Measurements from ENCODE around the gene VPS37B.
A peak's percentile ranks its signal among the peaks of the same experiment; 100 is the strongest.
"Not testable (repeated sequence)": the region's sequence is repeated elsewhere in the genome, so short reads cannot be mapped to it uniquely, and the experiment has no call there.

VPS37B gene

GRCh38 chr12:122880155-122880667 is 15.7 kb downstream of the VPS37B start:
- no peak for DNase-seq

- no peak for DNase-seq
These were observed 16.9 kb downstream of the VPS37B start for GRCh38 chr12:122878780-122879612.

GRCh38 chr12:122876731-122877130 is 19.2 kb downstream of the VPS37B start:
- no peak for DNase-seq

DNA sequence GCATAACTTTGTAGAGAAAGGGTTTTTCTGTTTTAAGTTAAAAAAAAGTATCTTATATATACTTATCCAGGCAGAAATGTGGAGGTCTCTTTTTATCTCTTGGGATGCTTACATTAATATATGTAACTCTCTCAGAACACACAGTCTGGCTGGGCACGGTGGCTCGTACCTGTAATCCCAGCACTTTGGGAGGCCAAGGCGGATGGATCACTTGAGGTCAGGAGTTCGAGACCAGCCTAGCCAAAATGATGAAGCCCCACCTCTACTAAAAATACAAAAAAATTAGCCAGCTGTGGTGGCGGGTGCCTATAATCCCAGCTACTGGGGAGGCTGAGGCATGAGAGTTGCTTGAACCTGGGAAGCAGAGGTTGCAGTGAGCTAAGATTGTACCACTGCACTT is 19.6 kb downstream of the VPS37B start:
- DNase-seq, result not testable (repeated sequence)

GRCh38 chr12:122875590-122876220 is 20.2 kb downstream of the VPS37B start:
- DNase-seq, result no peak

- DNase-seq, result no peak
These were observed 21.8 kb downstream of the VPS37B start for GRCh38 chr12:122874081-122874480.

GRCh38 chr12:122873540-122873939 is 22.4 kb downstream of the VPS37B start:
- no peak for DNase-seq

GRCh38 chr12:122872815-122873361 is 23.0 kb downstream of the VPS37B start:
- no peak for DNase-seq

DNA sequence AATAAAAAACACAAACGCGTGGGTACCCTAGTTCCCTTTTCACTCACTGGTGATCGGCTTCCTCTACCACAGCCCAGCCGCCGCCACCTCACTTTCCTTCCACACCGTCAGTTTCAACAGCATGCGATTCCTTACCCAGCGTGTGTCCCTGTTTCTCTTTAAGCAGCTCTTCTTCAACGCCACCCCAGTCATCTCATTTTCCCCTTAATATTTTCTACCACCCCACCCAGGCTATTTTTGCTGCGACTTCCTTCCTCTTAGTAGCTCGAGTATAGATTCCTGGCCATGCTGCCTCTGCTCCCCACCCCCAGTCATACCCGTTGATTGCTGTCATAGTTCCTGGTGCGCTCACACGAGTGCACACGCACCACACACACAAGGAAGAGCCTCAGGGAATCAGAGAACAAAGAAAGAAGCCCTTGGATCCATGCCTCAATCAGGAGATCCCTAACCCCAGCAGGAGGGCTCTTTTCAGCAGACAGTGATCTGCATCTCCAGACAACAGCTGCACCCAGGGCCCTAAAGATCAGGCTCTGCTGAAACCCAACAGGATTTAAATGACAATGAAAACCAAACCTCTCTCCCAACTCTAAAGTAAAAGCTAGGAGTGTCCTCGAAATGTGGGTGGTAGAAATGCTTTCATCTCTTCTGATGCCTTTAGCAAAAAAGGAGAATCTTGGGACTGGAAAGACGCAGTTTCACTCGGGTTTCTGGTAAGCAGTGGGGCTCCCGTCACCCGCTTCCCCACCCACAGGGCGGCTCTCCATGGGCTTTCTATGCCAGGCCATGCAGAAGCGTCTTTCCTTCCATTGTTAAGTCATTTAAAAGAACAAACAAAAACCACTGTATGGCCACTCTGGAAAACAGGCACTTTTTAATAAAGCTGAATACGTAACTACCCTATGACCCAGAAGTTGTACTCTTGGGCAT is 23.8 kb downstream of the VPS37B start:
- DNase-seq, result peak; percentile 42

GRCh38 chr12:122870867-122871664 is 24.9 kb downstream of the VPS37B start:
- DNase-seq, result no peak

DNA sequence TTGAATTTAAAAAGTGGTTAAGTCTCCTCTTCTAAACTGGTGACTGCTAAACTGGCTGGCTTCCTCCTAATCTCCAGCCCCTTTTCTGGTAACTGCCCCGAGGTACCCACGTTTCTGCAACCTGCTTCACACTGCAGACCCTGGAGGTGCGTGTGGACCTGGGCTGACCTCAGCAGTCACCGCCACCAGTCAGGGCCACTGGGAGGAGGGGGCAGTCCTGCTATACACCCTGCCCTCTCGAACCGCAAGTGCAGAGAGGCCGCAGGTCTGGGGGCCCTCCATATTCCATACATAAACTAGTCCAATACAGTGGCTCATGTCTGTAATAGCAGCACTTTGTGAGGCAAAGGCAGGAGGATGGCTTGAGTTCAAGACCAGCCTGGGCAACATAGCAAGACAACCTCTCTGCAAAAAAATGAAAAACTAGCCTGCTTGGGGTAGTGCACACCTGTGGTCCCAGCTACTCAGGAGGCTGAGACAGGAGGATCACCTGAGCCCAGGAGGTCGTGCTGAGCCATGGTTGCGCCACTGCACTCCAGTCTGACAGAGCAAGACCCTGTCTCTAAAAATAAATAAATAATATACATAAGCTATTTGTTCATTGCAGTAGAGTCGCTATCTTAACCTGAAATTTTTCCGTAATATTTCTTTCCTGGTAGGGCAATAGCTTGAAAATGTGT is 25.6 kb downstream of the VPS37B start:
- DNase-seq, result no peak

- no peak for DNase-seq
These were observed 26.5 kb downstream of the VPS37B start for GRCh38 chr12:122869207-122869973.

GRCh38 chr12:122868471-122869177 is 27.3 kb downstream of the VPS37B start:
- DNase-seq, result no peak

- no peak for DNase-seq
These were observed 28.0 kb downstream of the VPS37B start for GRCh38 chr12:122867691-122868461.

DNA sequence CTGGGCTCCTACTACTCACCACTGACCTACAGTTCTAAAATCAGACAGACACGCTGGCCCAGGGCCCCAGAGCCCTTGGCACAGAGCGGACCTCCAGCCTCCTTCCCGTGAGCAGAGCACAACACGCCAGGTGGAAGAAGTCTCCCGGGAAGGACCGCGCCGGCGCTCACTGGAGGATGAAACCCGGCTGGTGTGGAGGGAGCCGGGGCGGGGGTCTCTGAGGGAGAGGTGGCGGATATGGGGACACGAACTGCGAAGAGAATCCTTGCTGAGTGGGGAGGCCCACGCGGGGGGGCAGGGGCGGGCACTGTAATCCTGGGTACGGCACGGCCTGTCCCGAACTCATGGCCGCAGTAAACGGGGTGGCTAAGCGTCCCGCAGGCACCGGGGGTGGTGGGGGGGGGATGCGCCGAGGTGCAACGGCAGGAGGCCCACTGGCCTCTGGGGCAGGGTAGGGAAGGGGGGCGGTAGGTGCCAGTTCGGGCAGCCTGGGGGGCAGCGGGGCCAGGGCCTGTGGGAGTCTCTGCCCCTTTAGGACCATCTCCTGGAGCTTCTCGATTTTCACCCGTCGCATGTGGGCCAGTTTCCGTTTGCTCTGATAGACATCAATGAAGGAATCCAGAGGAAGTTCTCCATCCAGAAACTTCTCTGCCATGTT is 28.8 kb downstream of the VPS37B start:
- DNase-seq, result no peak

- no peak for DNase-seq
These were observed 29.5 kb downstream of the VPS37B start for GRCh38 chr12:122866379-122866778.

DNA sequence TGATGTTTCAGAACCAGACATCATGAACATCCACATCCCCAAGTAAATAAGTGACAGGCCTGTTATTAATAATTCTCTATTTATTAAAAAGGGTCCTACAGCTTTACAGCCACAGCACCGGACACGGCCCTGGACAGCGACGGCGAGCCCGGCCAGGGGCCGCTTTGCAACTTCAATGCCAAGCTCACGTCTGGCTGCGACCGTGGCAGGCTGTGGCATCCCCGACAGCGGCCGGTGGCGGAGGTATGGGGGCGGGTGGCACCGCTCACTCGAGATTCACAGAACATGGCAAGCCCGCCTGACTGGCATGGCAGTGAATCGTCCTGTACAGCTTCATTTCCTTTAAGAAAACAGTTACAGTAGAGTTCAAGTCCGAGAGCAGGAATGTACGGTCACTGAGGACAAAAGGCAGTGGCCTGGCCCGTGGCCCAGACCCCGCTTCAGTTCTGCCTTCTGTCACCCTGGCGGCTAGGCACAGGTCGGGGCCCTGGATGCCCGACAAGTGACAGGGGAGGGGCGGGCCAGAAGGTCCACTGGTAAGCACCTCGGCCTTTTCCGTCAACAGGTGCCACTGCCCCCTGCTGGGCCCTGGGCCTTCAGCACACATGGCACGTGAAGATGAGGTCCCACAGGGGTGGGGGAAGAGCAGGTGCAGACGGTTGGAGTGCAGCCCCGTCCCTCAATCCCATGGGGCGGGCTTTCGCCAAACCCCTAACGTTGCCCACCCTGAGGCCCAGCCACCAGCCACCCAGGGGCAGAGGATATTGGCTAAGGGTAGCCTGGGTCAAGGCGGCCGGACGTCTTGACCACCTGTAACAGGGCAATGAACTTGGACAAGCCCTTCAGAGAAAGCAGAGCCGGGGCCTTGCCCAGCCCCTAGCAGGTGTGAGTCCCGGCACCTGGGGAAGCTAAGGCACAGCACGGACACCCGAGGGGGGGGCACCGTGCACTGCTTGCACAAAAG is 30.4 kb downstream of the VPS37B start:
- DNase-seq, result no peak
